VCaP (cell line): ENCODE measurements around the gene ZNF816.

Experiments
- H3K27ac ChIP-seq: fragments of 450-650 bp; 2 replicates; pipeline ENCODE4 v1.5.1; 2017
- TF ChIP-seq, protein P1 (sequence below): fragments of 450-650 bp; conservative IDR thresholded peaks from 2 replicates; pipeline ENCODE4 v1.5.1; 2017; ENCODE audit warnings: mild to moderate bottlenecking, moderate library complexity

Gene ZNF816

DNA sequence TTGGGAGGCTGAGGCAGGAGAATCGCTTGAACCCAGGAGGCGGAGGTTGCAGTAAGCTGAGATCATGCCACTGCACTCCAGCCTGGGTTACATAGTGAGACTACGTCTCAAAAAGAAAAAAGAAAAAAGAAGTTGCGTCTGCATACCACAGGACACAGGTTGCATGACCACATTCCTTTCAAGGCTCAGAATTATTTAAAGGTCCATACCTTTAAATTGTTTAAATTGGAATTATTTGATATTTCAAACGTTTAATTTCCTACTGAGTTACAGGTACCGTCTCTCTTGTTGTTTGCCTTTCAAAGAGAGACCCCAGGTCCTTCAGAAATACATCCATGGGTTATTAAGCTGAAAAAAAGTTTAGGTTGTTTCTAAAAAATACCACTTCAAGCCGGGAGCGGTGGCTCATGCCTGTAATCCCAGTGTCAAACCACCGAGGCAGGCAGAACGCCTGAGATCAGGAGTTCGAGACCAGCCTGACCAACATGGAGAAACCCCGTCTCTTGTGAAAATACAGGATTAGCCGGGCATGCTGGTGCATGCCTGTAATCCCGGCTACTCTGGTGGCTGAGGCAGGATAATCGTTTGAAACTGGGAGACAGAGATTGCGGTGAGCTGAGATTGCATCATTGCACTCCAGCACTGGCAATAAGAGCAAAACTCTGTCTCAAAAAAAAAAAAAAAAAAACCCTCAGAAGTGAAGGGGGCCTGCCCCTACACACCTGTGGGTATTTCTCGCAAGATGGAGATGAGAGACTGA is 18.6 kb downstream of the ZNF816 start:
- TF ChIP-seq, protein P1, sequence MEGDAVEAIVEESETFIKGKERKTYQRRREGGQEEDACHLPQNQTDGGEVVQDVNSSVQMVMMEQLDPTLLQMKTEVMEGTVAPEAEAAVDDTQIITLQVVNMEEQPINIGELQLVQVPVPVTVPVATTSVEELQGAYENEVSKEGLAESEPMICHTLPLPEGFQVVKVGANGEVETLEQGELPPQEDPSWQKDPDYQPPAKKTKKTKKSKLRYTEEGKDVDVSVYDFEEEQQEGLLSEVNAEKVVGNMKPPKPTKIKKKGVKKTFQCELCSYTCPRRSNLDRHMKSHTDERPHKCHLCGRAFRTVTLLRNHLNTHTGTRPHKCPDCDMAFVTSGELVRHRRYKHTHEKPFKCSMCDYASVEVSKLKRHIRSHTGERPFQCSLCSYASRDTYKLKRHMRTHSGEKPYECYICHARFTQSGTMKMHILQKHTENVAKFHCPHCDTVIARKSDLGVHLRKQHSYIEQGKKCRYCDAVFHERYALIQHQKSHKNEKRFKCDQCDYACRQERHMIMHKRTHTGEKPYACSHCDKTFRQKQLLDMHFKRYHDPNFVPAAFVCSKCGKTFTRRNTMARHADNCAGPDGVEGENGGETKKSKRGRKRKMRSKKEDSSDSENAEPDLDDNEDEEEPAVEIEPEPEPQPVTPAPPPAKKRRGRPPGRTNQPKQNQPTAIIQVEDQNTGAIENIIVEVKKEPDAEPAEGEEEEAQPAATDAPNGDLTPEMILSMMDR: no peak
- H3K27ac ChIP-seq: peak overlapping the region; percentile 100

DNA sequence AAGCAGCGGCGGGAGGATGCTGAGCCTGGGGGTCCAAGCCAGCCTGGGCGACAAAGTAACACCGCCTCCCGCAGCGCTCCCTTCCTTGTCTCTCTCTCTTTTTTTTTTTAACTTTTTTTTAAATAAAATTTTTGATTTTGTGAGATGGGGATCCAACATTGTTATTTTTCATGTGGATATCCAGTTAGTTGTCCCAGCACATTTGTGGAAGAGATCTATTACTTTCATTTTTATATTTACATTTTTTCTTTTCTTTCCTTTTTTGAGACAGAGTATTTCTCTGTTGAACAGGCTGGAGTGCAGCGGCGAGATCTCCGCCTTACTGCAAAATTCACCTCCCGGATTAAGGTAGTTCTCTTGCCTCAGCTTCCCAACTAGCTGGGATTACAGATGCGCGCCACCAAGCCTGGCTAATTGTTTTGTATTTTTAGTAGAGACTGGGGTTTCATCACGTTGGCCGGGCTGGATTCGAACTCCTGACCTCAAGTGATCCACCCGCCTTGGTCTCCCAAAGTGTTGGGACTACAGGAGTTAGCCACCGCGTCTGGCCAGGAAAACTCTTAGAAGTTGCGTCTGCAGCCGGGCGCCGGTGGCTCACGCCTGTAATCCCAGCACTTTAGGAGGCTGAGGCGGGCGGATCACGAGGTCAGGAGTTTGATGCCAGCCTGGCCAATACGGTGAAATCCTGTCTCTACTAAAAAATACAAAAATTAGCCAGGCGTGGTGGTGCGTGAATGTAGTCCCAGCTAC is 19.4 kb downstream of the ZNF816 start:
- TF ChIP-seq, protein P1: no peak
- H3K27ac ChIP-seq: peak overlapping the region; percentile 100

DNA sequence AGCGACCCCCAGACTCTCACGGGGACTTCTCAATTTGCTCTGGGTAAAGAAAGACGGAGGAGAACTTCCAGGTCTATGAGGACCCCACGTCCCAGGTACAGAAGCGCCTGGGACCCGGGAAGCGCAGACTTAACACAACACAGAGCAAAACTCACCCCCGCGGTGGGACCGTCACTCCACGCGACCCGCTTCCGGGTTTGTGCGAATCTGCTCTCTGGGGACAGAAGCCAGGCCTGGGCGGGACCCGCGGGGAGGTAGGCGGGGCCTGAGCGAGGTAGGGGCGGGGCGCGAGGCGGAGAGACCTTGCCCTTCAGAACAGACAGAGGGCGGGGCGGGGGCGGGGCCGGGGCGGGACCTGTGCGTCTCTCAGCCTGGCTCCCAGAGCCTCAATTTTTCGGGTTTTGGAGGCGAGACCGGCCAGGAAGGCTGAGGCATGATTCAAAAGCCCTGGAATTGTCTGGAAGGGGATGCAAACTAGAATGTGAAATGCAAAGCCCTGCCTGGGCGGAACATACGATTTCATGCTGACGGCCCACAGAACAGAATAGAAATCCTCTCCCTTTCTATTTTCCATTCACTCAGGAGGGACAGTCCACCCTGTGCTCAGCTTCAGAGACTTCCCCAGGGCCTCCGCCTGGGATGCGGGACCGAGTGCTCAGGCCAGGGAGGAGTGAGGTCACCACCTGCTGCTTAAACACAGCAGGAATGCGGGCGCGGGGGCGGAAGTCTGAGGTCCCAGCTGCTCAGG is 20.1 kb downstream of the ZNF816 start:
- TF ChIP-seq, protein P1: no peak
- H3K27ac ChIP-seq: peak overlapping the region; percentile 100

DNA sequence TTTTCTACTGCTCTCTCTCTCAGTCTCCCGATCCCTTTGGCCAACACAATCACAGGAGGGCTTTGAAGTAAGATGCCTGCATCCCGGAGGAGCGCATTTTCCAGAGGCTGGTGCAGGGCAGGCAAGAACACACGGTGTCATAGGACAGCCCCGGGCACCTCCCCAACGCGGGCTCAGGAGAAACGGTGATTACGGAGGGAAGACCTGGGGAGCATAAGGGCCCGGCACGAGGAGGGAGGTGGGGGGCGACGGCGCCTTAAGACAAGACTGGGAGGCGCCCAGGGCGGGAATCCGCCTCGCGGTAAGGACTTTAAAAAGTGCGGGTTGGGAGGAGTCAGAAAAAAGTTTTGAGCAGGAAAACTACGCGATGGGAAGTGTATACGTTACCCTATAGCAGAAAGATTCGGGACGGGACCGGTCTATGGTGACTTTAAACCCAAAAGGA is 20.7 kb downstream of the ZNF816 start:
- H3K27ac ChIP-seq: peak overlapping the region; percentile 100
- TF ChIP-seq, protein P1: no peak

DNA sequence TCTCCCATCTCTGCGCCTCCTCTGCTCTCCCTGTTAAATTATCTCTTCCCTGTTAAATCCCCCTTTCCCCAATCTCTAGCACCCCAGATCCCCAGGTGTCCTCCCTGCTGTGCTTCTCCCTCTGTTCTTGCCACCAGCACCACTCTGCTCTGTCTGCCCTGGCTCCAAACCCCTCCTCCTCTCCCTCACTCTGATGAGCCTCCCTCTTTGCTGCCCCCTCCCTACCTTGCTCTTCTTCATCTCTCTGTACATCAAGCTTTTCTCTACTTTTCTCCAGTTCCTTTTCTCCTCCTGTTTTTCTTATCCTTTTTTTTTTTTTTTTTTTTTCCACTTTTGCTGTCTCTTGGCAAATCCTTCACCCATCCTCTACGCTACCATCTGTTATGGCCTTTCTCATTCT is 21.2 kb downstream of the ZNF816 start:
- H3K27ac ChIP-seq: peak overlapping the region; percentile 100

DNA sequence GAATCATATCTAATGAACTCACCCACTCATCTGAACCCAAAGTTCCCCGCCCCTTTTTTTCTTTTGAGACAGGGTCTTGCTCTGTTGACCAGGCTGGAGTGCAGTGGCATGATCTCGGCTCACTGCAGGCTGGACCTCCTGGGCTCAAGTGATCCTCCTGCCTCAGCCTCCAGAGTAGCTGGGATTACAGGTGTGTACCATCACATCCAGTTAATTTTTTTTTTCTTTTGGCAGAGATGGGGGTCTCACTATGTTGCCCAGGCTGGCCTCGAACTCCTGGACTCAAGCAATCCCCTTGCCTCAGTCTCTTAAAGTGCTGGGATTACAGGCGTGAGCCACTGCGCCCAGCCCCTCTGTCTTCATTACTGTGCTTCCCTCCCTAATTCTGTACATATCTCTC is 21.8 kb downstream of the ZNF816 start:
- H3K27ac ChIP-seq: peak overlapping the region; percentile 100

DNA sequence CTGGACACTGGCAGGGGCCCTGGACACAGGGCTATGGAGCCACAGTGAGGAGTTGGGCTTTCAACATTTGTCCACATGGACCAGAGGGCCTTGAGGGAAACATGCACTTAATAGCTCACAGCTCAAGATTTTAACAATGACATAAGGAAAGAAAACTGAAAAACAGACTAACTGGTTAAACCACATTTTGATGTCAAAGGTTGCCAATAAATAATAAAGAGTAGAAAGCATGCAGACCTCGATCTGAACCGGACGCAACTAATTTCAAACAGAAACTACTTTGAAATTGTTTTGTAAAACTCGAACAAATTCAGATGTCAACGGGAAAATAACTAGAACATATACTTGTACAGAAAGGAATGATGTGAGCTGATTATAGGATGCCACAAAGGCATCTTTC is 23.9 kb downstream of the ZNF816 start:
- peak overlapping the region; percentile 100 for H3K27ac ChIP-seq

DNA sequence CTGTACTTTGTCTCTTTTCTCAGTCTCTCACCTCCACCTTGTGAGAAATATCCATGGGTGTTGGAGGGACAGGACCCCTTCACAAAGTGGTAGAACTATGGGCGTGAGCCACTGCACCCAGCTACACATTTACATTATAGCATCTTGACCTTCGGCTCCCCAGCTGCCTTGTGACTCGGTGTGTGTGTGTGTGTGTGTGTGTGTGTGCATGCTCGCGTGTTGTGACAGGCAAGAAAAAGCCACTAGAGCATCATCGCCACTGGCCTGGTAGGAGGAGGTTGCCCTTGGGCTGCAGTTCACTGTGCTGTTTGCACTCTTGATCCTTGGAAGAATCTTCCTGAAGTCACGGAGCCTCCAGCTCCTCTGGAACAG is 25.7 kb downstream of the ZNF816 start:
- TF ChIP-seq, protein P1: no peak
- peak overlapping the region; percentile 100 for H3K27ac ChIP-seq

More for the DNA sequence above, 23.9 kb downstream of the ZNF816 start:
- TF ChIP-seq, protein P1: no peak
